ENCODE data around the gene ARSB. TPM values are rescaled to one million over a fixed set of nuclear protein-coding genes. Genes with fewer than 3 reads are reported as not detected.

Gene ARSB
- total RNA-seq, 1 donor from 2014 or later: 28.0 TPM

DNA sequence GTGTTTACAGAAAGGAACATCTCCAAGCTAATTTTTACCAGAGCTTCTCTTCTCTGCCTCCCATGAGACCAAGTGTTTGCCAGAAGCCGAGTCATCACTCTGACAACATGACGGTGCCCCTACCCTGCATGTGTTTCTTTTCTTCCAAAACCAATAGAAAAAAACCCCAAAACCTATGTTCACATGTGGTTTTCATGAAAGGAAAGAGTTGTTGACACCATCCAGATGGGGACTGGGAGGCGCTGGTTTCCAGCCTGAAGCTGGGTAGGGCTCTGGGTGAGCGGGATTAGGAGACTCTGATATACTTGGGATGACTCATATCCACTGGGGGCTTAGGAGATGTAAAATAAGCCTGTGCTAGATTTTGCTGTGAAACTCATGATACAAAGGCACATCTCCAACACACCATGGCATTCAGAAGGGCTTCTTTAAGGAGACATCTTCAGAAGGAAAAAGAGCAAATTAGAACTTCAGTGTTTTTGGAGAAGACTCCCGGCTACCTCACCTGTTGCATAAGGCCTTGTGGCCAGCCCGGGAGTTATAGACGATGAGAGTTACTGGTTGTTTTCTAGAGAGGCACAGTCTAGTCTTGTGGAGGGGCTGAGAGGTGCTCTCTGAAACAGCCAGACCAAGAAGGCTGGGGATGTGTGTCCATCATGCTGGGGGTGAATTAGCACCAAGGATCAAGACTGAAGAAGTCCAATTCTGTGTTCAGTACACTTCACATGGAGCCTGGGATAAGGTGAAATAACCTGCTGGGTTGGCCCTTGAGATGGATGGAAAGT, 227.6 kb downstream of the ARSB start:
- Mint-ChIP-seq H3K27ac (ENCODE audit: unreplicated experiment) (no peak overlapping the region), H3K4me3 (no peak overlapping the region), H3K4me1 (peaks cover 12% of the 10 kb centered on the region), H3K27me3 (ENCODE audit: low read depth) (no peaks in the 10 kb centered on the region), H3K9me3 (peaks cover 4% of the 10 kb centered on the region), H3K36me3 (ENCODE audit: low read depth) (no peaks in the 10 kb centered on the region)
- TF ChIP-seq, protein P1, sequence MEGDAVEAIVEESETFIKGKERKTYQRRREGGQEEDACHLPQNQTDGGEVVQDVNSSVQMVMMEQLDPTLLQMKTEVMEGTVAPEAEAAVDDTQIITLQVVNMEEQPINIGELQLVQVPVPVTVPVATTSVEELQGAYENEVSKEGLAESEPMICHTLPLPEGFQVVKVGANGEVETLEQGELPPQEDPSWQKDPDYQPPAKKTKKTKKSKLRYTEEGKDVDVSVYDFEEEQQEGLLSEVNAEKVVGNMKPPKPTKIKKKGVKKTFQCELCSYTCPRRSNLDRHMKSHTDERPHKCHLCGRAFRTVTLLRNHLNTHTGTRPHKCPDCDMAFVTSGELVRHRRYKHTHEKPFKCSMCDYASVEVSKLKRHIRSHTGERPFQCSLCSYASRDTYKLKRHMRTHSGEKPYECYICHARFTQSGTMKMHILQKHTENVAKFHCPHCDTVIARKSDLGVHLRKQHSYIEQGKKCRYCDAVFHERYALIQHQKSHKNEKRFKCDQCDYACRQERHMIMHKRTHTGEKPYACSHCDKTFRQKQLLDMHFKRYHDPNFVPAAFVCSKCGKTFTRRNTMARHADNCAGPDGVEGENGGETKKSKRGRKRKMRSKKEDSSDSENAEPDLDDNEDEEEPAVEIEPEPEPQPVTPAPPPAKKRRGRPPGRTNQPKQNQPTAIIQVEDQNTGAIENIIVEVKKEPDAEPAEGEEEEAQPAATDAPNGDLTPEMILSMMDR (conservative IDR thresholded peaks at IDR 0.05): no peak
- DNase-seq (ENCODE audit: low read depth, low spot score): no peak

DNA sequence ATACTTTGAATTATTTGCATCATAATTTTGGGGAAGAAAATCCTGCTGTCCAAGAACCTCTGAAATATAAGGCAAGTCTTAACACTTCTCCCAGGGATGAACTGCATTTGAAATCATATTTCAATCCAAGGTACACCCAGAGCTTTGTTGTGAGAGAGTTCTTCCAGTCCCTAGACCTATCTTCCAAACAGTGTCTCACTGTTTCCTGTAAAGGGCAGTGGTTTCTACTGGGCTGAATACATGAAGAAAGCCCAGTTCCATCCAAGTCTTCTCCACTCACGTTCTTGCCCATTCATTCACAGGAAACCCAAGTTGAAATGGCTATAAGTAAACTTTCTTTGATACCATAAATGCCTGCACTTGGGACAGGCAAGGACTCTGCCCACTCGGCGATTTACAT, 228.3 kb downstream of the ARSB start:
- Mint-ChIP-seq H3K4me3 (no peak overlapping the region), H3K9me3 (peaks cover 1% of the 10 kb centered on the region), H3K36me3 (ENCODE audit: low read depth) (no peaks in the 10 kb centered on the region), H3K27ac (ENCODE audit: unreplicated experiment) (no peak overlapping the region), H3K4me1 (peaks cover 12% of the 10 kb centered on the region), H3K27me3 (ENCODE audit: low read depth) (no peaks in the 10 kb centered on the region)
- TF ChIP-seq, protein P1 (conservative IDR thresholded peaks at IDR 0.05): no peak
- no peak for DNase-seq (ENCODE audit: low read depth, low spot score)

DNA sequence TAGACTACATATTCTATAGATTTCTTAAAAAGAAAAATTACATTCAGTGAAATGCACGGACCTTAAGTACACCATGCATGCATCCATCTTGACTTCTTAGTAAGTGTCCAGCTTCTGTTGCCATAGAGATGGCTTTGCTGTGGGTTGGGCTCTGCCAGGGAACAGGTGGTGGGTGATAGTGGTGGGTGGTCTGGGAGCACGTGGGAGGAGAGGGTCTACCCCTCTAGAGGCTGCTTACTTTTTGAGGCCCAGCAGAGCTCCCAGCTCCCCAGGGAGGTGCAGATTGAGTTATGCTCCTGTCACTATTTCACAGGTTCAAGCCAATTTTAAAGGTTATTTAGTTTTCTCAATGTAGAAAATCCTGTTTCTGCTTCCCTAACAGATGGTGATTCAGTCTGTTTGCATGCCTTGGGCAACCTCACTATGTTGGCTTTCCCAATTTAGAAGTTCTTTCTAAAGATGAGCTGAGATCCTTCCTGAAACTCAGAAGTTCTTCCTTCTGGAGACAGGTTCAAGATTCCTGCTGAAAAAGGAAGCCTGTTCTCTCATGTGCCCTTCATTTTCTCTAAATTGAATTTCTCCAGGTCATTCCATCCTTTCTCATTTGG, 229.2 kb downstream of the ARSB start:
- Mint-ChIP-seq H3K9me3 (no peaks in the 10 kb centered on the region), H3K36me3 (ENCODE audit: low read depth) (no peaks in the 10 kb centered on the region), H3K4me3 (no peak overlapping the region), H3K27ac (ENCODE audit: unreplicated experiment) (no peak overlapping the region), H3K27me3 (ENCODE audit: low read depth) (no peaks in the 10 kb centered on the region), H3K4me1 (peaks cover 12% of the 10 kb centered on the region)
- TF ChIP-seq, protein P1 (conservative IDR thresholded peaks at IDR 0.05): no peak
- DNase-seq (ENCODE audit: low read depth, low spot score): no peak

DNA sequence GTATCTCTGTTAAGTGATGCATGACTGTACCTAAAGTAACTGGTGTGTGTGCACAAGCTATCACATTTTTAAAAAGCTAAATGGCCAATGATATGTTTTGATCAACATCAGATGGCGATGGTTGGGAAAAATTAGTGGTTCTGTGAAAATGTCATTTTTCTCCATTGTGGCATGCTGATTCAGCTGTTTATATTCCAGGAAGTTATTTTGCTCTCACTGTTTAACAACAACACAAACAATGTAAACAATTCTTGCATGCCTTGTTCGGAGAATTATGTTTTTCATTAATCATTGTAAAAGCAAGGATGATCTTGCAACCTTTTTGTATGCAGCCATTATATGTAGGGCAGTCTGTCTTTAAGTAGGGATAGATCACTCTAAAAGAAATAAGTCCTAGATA, 230.5 kb downstream of the ARSB start:
- Mint-ChIP-seq H3K4me3 (no peak overlapping the region), H3K27me3 (ENCODE audit: low read depth) (no peaks in the 10 kb centered on the region), H3K9me3 (no peaks in the 10 kb centered on the region), H3K27ac (ENCODE audit: unreplicated experiment) (no peak overlapping the region), H3K4me1 (peaks cover 12% of the 10 kb centered on the region), H3K36me3 (ENCODE audit: low read depth) (no peaks in the 10 kb centered on the region)
- TF ChIP-seq, protein P1 (conservative IDR thresholded peaks at IDR 0.05): no peak
- DNase-seq (ENCODE audit: low read depth, low spot score): no peak

DNA sequence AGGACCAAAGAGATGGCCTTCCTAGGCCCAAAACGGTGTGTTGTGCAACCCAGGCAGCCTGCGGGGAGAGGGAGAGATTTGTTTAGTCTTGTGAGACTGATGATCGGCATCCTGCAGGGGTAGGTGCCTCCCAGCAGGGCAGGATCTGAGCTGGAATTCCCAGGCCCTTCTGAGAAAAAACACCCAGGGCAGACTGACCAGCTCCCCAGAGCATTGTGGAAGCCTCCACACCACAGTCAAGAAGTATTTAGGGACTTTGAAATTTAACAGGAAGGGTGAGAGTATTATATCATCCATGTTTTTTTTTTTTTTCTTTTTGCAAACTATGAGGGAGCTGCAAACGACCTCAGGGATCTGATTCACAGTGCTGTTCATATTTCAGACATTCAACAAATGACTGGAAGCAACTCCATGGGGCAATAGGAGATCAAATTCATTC, 232.0 kb downstream of the ARSB start:
- TF ChIP-seq, protein P1 (conservative IDR thresholded peaks at IDR 0.05): no peak
- Mint-ChIP-seq H3K27me3 (ENCODE audit: low read depth) (no peaks in the 10 kb centered on the region), H3K36me3 (ENCODE audit: low read depth) (no peaks in the 10 kb centered on the region), H3K4me1 (peaks cover 6% of the 10 kb centered on the region), H3K27ac (ENCODE audit: unreplicated experiment) (peak overlapping the region; percentile 43), H3K4me3 (no peak overlapping the region), H3K9me3 (no peaks in the 10 kb centered on the region)
- DNase-seq (ENCODE audit: low read depth, low spot score): no peak

Measured in neural crest cell (in vitro differentiated cells).